Hair follicular keratinocyte (primary cell): Measurements from ENCODE around the gene EIF3L. TPM values are rescaled to one million over a fixed set of nuclear protein-coding genes. Genes with fewer than 3 reads are reported as not detected.

Source experiments
- total RNA-seq: library from RNA; depleted of rRNA; stranded (reverse); fragments of >200 nt; gene quantifications from 2 replicates; pipeline ENCODE4 v1.2.3, GENCODE V29; 2015

The EIF3L gene
- total RNA-seq: 333 and 393 TPM in 2 replicates

DNA sequence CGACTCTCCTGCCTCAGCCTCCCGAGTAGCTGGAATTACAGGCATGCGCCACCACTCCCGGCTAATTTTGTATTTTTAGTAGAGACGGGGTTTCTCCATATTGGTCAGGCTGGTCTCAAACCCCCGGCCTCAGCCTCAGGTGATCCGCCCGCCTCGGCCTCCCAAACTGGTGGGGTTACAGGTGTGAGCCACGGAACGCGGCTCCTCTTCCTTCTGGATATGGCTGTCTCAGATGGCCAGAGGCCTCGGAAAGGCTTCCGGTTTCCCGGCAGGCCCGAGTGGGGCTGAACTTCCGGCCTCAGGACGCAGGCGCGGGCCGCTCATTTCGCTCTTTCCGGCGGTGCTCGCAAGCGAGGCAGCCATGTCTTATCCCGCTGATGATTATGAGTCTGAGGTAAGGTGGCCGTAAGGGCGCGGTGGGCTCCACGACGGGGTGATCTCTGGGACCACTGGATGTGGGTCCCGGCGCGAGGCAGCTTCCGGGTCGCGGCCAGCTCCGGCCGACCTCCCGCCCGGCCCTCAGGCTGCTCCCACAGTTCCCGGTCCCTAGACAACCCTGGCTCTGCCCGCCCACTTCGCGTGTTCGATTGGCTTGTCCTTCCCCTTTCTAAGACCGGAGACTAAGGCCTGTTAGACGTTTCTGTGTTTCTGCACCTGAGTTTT is at the start of gene EIF3L:
TSS of gene EIF3L (plus strand) at position 331 of the 663 bp plus-strand sequence. CDS start at position 362, 31 bp downstream.

DNA sequence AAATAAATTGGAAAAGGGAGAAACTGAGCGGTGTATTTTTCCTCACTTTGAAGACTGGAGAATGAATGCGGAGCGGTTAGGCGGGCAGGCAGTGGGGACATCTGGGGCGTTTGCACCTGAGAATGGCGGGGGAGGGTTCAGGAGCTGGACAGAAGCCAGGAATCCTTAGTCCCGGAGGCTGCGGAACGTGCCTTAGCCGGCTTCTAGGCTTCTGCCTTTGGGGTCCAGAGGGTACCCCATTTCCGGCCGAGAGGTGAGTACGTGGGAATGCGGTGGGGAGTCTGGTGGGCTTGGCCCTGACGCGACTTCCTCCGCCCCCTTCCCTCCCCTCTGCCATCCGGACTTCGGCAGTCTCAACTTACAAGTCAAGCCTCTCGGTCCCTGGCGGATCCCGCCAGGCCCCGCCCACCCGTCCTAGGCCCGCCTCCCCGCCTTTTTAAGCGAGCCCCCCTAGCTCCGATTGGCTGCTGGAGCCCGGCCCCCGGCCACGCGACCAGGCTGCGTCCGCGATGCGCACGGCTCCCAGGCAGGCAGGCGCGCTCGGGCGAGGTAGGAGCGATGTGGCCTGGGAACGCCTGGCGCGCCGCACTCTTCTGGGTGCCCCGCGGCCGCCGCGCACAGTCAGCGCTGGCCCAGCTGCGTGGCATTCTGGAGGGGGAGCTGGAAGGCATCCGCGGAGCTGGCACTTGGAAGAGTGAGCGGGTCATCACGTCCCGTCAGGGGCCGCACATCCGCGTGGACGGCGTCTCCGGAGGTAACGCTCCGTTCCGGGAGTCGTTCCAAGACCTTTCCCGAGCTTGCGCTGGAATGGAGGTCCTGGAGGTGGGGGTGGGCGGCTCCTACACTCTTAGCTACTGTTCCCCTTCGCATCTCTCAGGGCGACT is 41.6 kb upstream of the EIF3L start, which contains the start of gene GCAT:
TSS of gene GCAT (plus strand) at position 525 of the 884 bp plus-strand sequence. CDS start at position 559, 34 bp downstream.

DNA sequence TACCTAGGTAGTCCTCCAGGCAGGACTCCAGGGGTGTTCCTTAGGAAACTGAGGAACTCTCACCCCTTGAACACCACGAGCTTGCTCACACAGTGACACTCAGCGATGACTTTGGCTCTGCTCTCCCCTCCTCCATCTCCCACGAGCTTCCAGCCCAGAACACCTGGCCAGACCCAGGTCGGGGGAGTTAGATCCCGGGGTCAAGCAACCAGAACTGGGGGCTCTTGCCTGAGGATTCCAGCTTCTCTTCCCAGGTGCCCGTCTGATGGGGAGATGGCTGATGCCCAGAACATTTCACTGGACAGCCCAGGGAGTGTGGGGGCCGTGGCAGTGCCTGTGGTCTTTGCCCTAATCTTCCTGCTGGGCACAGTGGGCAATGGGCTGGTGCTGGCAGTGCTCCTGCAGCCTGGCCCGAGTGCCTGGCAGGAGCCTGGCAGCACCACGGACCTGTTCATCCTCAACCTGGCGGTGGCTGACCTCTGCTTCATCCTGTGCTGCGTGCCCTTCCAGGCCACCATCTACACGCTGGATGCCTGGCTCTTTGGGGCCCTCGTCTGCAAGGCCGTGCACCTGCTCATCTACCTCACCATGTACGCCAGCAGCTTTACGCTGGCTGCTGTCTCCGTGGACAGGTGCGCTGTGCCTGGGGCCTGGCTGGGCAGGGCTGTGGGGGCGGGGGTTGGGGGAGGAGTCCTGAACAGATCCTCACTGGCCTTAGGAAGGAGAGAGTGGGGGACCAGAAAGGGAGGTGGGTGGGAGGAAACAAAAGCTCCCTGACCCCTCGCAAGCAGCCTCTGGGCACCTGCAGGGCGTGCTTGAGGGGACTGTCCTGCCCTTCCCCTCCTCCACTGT is 25.9 kb upstream of the EIF3L start, which contains the start of gene GALR3:
TSS of gene GALR3 (plus strand) at position 249 of the 852 bp plus-strand sequence. CDS start at position 274, 25 bp downstream.

DNA sequence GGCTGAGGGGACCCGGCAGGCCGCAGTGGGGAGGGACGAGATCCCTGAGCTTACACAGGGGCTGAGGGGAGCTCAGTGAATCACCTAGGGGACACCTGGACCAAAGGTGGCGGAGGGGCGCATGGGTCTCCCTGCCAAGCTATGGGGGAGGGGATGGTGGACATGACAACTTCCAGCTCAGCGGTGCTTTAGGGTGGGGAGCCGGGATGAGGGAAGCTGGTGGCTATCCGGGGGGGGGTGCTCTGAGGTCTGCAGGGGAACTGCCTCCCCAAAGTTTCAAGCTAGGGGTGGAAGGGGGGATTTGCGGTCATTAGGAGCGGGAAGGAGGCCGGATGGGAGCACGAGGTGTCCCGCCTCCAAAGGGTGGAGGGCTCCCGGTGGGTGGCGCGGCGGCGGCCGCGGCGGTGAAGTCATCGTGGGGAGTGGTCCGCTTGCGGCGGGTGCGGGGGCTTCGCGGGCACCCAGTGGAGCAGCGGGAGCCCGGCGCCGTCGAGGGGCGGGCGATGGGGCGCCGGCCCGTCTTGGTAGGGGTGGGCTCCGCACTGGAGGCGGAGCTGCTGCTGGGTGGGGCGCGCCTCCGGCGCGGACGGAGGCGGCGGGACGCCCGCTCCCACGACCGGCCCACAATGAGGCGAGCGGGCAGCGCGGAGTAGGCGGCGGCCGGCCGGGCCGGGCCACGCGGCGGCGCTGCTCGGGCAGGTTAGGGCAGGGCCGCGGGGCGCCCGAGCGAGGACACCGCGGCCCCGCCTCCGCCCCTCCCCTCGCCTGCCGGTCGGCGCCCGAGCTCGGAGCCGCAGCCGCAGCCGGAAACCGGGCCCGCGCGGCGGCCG is 56.5 kb downstream of the EIF3L start, which contains the start of gene MICALL1:
TSS of gene MICALL1 (plus strand) at position 764 of the 830 bp plus-strand sequence. CDS start 126 bp downstream, outside the sequence.

Other genes starting within 250 kb of the EIF3L start
- gene GGA1, start 240.6 kb upstream of the EIF3L start, total RNA-seq: 31.7 and 49.1 TPM in 2 replicates
- gene SH3BP1, start 209.8 kb upstream of the EIF3L start, total RNA-seq: 59.8 and 60.1 TPM in 2 replicates
- 5.9 and 13.7 TPM in 2 replicates for gene PDXP, start 190.7 kb upstream of the EIF3L start, total RNA-seq
- 4,087 and 4,639 TPM in 2 replicates for gene LGALS1, start 173.8 kb upstream of the EIF3L start, total RNA-seq
- gene NOL12, start 163.1 kb upstream of the EIF3L start, total RNA-seq: 18.6 and 38.7 TPM in 2 replicates
- gene TRIOBP, start 152.4 kb upstream of the EIF3L start, total RNA-seq: 43.3 and 43.4 TPM in 2 replicates
- 28.8 and 40.2 TPM in 2 replicates for gene GCAT, start 41.5 kb upstream of the EIF3L start, total RNA-seq
- not detected in 2 replicates for gene GALR3, start 26.0 kb upstream of the EIF3L start, total RNA-seq
- gene ANKRD54, start 5.1 kb upstream of the EIF3L start, total RNA-seq: 41.6 and 43.0 TPM in 2 replicates
- 105 and 126 TPM in 2 replicates for gene MICALL1, start 56.9 kb downstream of the EIF3L start, total RNA-seq
- gene C22orf23, start 104.2 kb downstream of the EIF3L start, total RNA-seq: not detected in 2 replicates
- gene POLR2F, start 104.3 kb downstream of the EIF3L start, total RNA-seq: 69.7 and 134 TPM in 2 replicates
- gene SOX10, start 135.1 kb downstream of the EIF3L start, total RNA-seq: not detected in 2 replicates
- 20.2 and 42.6 TPM in 2 replicates for gene PICK1, start 208.0 kb downstream of the EIF3L start, total RNA-seq
- not detected in 2 replicates for gene SLC16A8, start 234.8 kb downstream of the EIF3L start, total RNA-seq